Bronchus fibroblast of lung (primary cell): ENCODE data around the gene DBET. TPM values are rescaled to one million over a fixed set of nuclear protein-coding genes. Genes with fewer than 3 reads are reported as not detected.

Experiments used
- total RNA-seq: library from RNA; depleted of rRNA; stranded (reverse); fragments of >200 nt; gene quantifications from 2 replicates; pipeline ENCODE4 v1.2.3, GENCODE V29; 2015

Gene DBET
- not detected in 2 replicates for total RNA-seq

DNA sequence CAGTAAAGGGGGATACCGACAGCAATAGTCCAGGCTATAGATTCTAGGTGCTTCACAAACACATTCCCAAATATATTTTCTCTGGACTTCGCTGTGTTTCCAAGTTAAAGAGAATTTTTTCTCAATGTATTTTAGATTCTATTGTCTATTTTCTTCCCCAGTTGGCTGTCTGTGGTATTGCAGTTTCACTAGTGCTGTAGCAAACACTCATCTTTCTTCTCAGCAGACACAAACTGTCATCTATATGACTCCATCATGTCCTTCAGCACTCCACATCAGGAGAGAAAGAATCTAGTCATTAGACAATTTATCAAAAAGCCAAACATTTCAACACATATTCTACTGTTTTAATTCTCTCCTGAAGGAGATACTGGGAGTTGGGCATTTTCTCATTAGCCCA lies at the start of gene DBET:
DBET (plus strand) TSS at position 161 of the 400 bp plus-strand sequence.

DNA sequence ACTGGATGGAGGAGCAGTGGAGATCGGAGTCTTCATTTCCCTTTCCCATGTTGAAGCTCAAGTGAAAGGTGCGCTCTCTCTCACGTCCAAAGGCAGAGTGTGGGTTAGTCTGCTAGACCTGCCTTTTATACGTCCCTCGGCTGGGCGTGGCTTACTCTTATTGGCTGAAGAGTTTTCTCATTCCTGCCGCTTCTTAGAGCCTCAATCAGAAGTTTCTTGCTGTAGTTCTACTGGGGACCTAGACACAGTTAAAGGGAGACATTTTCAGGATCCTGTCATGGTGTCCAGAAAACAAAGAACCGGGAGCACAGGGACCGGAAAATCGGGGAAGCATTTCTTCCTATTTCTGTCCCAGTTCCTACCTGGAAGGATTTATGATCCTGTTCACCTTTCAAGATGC lies 37.1 kb upstream of the DBET start, which contains the start of gene FRG2:
FRG2 (minus strand) TSS at position 101 of the 400 bp plus-strand sequence; CDS start at position 49, 52 bp downstream.

Other genes with a start within 250 kb of the DBET start
- gene FRG1, start 123.6 kb upstream of the DBET start, total RNA-seq, result 32.7 and 39.0 TPM in 2 replicates
- gene FRG2, start 37.2 kb upstream of the DBET start, total RNA-seq, result not detected in 2 replicates
- gene DUX4, start 109.3 kb downstream of the DBET start, total RNA-seq, result not detected in 2 replicates